GM21528 (cell line): ENCODE data around the gene MACO1.

ENCODE experiments used
- ATAC-seq: cut with Tn5 transposase; IDR thresholded peaks from one replicate; pipeline ENCODE4 v1.9.1; 2021; ENCODE audit warnings: mild to moderate bottlenecking, moderate library complexity; ENCODE audit not compliant: unreplicated experiment, low FRiP score

The MACO1 gene

GRCh38 chr1:25519624-25520023 is 88.9 kb downstream of the MACO1 start:
- no peak for ATAC-seq

GRCh38 chr1:25520446-25521061 is 89.9 kb downstream of the MACO1 start:
- no peak for ATAC-seq

- no peak for ATAC-seq
Observed at GRCh38 chr1:25522031-25522655, 91.4 kb downstream of the MACO1 start.

- ATAC-seq, result no peak
Observed at GRCh38 chr1:25523542-25523941, 92.8 kb downstream of the MACO1 start.

- no peak for ATAC-seq
Observed at GRCh38 chr1:25524568-25525360, 94.1 kb downstream of the MACO1 start.

- no peak for ATAC-seq
Observed at GRCh38 chr1:25525361-25525688, 94.6 kb downstream of the MACO1 start.

GRCh38 chr1:25526753-25527152 is 96.1 kb downstream of the MACO1 start:
- ATAC-seq, result no peak

GRCh38 chr1:25527226-25527846 is 96.6 kb downstream of the MACO1 start:
- ATAC-seq, result no peak

GRCh38 chr1:25527946-25528595 is 97.4 kb downstream of the MACO1 start:
- no peak for ATAC-seq

GRCh38 chr1:25528881-25529517 is 98.3 kb downstream of the MACO1 start:
- no peak for ATAC-seq

GRCh38 chr1:25529518-25530185 is 99.0 kb downstream of the MACO1 start:
- ATAC-seq, result no peak

- no peak for ATAC-seq
Observed at GRCh38 chr1:25530186-25531081, 99.7 kb downstream of the MACO1 start.

GRCh38 chr1:25531082-25531461 is 100.4 kb downstream of the MACO1 start:
- no peak for ATAC-seq

GRCh38 chr1:25532970-25533369 is 102.3 kb downstream of the MACO1 start:
- no peak for ATAC-seq

- ATAC-seq, result no peak
Observed at GRCh38 chr1:25533775-25534409, 103.2 kb downstream of the MACO1 start.

- no peak for ATAC-seq
Observed at GRCh38 chr1:25534410-25534788, 103.7 kb downstream of the MACO1 start.

GRCh38 chr1:25536124-25536523 is 105.4 kb downstream of the MACO1 start:
- ATAC-seq, result no peak

- ATAC-seq, result no peak
Observed at GRCh38 chr1:25537153-25537831, 106.6 kb downstream of the MACO1 start.
